Neuronal stem cell (in vitro differentiated cells): ENCODE data around the gene LMF1.

ENCODE experiments used
- DNase-seq: peaks from one replicate; pipeline ENCODE4 v3.0.0-alpha.2; 2013; ENCODE audit warnings: low spot score
- H2AFZ ChIP-seq: one replicate; pipeline ENCODE4 v1.6.1; 2013; ENCODE audit warnings: mild to moderate bottlenecking, low read length, inconsistent platforms
- H2AK5ac ChIP-seq: 2 replicates; pipeline ENCODE4 v1.6.1; 2013; ENCODE audit warnings: low read depth, mild to moderate bottlenecking, inconsistent platforms, low read length, moderate library complexity, mixed read lengths
- H2BK120ac ChIP-seq: 2 replicates; pipeline ENCODE4 v1.6.1; 2013; ENCODE audit warnings: low read depth, mild to moderate bottlenecking, inconsistent platforms, low read length, moderate library complexity, mixed read lengths
- H2BK12ac ChIP-seq: one replicate; pipeline ENCODE4 v1.6.1; 2013; ENCODE audit warnings: low read length, inconsistent platforms
- H2BK15ac ChIP-seq: 2 replicates; pipeline ENCODE4 v1.6.1; 2013; ENCODE audit warnings: mild to moderate bottlenecking, low read length, inconsistent platforms, mixed read lengths
- H2BK5ac ChIP-seq: one replicate; pipeline ENCODE4 v1.6.1; 2013; ENCODE audit warnings: inconsistent platforms, mild to moderate bottlenecking, low read length, moderate library complexity
- H3K14ac ChIP-seq: one replicate; pipeline ENCODE4 v1.6.1; 2013; ENCODE audit warnings: low read length, inconsistent platforms
- H3K18ac ChIP-seq: 2 replicates; pipeline ENCODE4 v1.6.1; 2013; ENCODE audit warnings: low read length, inconsistent platforms
- H3K23ac ChIP-seq: 2 replicates; pipeline ENCODE4 v1.6.1; 2013; ENCODE audit warnings: low read depth, mild to moderate bottlenecking, mixed read lengths, low read length, inconsistent platforms; ENCODE audit not compliant: poor library complexity
- H3K27ac ChIP-seq: replicated peaks from 3 replicates; pipeline ENCODE4 v1.5.1; 2013; ENCODE audit warnings: low read length, inconsistent platforms
- H3K27me3 ChIP-seq, 3 experiments: 2 replicates each; pipeline ENCODE4 v1.6.1; 2013; ENCODE audit warnings: low read length in 3 of 3, mild to moderate bottlenecking in 2 of 3, inconsistent platforms in 1 of 3, low read depth in 1 of 3, mixed read lengths in 1 of 3, moderate library complexity in 1 of 3; ENCODE audit not compliant: control insufficient read depth in 3 of 3, insufficient read depth in 3 of 3
- H3K36me3 ChIP-seq, 2 donors: replicated peaks in 1 of 2; 2 replicates each; pipeline ENCODE4 v1.6.1; 2013; ENCODE audit warnings: low read length in 2 of 2; ENCODE audit not compliant: control insufficient read depth in 2 of 2, insufficient read depth in 2 of 2
- H3K4ac ChIP-seq: 2 replicates; pipeline ENCODE4 v1.6.1; 2013; ENCODE audit warnings: inconsistent platforms, mild to moderate bottlenecking, low read length, moderate library complexity
- H3K4me1 ChIP-seq, 2 donors: 1 replicate in 1 of 2; 2 replicates in 1 of 2; pipeline ENCODE4 v1.6.1; 2013; ENCODE audit warnings: low read length in 2 of 2, low read depth in 1 of 2; ENCODE audit not compliant: control insufficient read depth in 2 of 2, insufficient read depth in 1 of 2
- H3K4me2 ChIP-seq: one replicate; pipeline ENCODE4 v1.6.1; 2013; ENCODE audit warnings: mild to moderate bottlenecking, low read length, inconsistent platforms; ENCODE audit not compliant: insufficient read depth, poor library complexity, severe bottlenecking
- H3K4me3 ChIP-seq, 2 donors: 2 replicates each; pipeline ENCODE4 v1.5.1; 2013; ENCODE audit warnings: low read length in 2 of 2, mild to moderate bottlenecking in 2 of 2, inconsistent platforms in 1 of 2, moderate library complexity in 1 of 2
- H3K79me1 ChIP-seq: one replicate; pipeline ENCODE4 v1.6.1; 2013; ENCODE audit warnings: low read depth, mild to moderate bottlenecking, inconsistent platforms, low read length, moderate library complexity
- H3K9ac ChIP-seq: one replicate; pipeline ENCODE4 v1.6.1; 2013; ENCODE audit warnings: mild to moderate bottlenecking, low read depth, low read length, inconsistent platforms; ENCODE audit not compliant: poor library complexity
- H3K9me3 ChIP-seq, 2 donors: replicated peaks in 1 of 2; 2 replicates each; pipeline versions ENCODE3 to v1.6.1; 2013; ENCODE audit warnings: low read length in 2 of 2, mild to moderate bottlenecking in 2 of 2, inconsistent platforms in 1 of 2, low read depth in 1 of 2, mixed read lengths in 1 of 2, moderate library complexity in 1 of 2; ENCODE audit not compliant: control insufficient read depth in 2 of 2, insufficient read depth in 1 of 2
- H4K8ac ChIP-seq: one replicate; pipeline ENCODE4 v1.6.1; 2013; ENCODE audit warnings: low read depth, mild to moderate bottlenecking, inconsistent platforms, low read length, moderate library complexity
- H4K91ac ChIP-seq: one replicate; pipeline ENCODE4 v1.6.1; 2013; ENCODE audit warnings: low read length, low read depth, mild to moderate bottlenecking, inconsistent platforms; ENCODE audit not compliant: poor library complexity
- WGBS, 2 donors: extraction: QIAGEN DNeasy Blood & Tissue Kit; methylation state at CpG; one replicate each; pipeline ENCODE4 v1.1.7; 2013; ENCODE audit warnings: missing lambda C conversion rate in 2 of 2, mixed read lengths in 1 of 2; ENCODE audit not compliant: insufficient read length in 2 of 2, insufficient replicate concordance in 1 of 2; ENCODE audit errors: extremely low coverage in 2 of 2; 5-methylcytosine and 5-hydroxymethylcytosine counted together

Gene LMF1

DNA sequence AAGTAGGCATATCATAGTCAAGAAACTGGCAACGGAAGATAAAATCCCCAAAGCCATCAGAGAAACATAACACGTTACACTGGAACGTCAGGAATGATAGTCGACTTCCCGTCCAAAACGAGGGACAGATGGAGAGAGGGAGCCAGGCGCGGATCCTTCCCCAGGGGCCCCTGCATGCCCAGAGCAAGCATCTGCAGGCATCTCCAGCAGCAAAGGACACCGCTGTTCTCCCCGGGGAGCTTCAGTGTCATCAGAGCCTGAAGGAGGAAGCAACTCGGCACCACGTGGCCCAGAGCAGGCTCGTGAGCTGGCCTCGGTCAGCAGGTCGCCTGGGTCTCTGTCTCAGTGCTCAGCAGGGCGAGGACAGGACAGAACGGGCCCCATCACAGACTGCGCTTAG is 50.1 kb downstream of the LMF1 start:
- Histone ChIP-seq H3K36me3 (peaks cover 0 to under 1% of the 10 kb centered on the region in 2 donors), H3K27me3 (no peaks in the 10 kb centered on the region), H3K23ac (no peak overlapping the region), H3K79me1 (peaks cover 1% of the 10 kb centered on the region), H3K9ac (no peak overlapping the region), H2BK12ac (no peak overlapping the region), H2AFZ (no peak overlapping the region), H3K27ac (no peak overlapping the region), H2BK15ac (no peak overlapping the region), H2AK5ac (no peak overlapping the region), H4K91ac (no peak overlapping the region), H3K4me2 (no peak overlapping the region), H2BK5ac (peak overlapping the region; percentile 29), H4K8ac (no peak overlapping the region), H2BK120ac (no peak overlapping the region), H3K18ac (no peak overlapping the region), H3K9me3 (peaks cover 12 to 25% of the 10 kb centered on the region in 2 donors), H3K4me3 (no peak overlapping the region), H3K14ac (no peak overlapping the region), H3K4me1 (peaks cover 0 to 11% of the 10 kb centered on the region in 2 donors), H3K4ac (no peak overlapping the region)
- WGBS, 2 donors, result no CpG with 5 or more reads among the region's 18 CpGs
- no peak for DNase-seq

DNA sequence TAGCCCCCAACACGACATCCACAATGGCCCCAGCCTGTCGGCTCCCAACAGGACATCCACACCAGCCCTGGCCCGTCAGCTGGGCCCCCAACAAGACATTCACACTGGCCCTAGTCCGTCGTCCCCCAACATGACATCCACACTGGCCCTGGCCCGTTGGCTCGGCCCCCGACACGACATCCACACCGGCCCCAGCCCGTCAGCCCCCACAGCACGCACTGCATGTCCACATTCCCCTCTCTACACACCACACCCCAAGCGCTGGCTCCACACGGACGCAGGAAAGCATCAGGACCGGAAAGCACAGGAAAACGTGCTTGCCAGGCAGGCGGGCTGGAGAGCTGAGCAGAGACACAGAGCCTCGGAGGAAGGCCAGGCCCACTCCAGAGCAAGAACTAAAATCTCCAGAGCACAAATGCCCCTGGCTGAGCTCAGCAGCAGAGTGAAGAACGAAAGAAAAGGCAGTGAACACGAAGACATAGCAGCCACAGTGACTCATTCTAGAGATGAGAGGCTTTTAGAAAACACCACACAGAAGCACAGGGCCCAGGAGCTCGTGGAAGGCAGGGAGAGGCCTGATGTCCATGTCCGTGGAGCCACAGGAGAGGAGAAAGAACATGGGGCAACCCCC is 50.6 kb downstream of the LMF1 start:
- H3K18ac ChIP-seq, result peak overlapping the region; percentile 76
- no peak overlapping the region for H4K91ac ChIP-seq
- peaks cover 1% of the 10 kb centered on the region for H3K79me1 ChIP-seq
- peaks cover 0 to 11% of the 10 kb centered on the region in 2 donors for H3K4me1 ChIP-seq
- no peak for DNase-seq
- H2BK5ac ChIP-seq, result peak overlapping the region; percentile 39
- H3K4me3 ChIP-seq, result no peak overlapping the region
- peak overlapping the region; percentile 76 for H3K23ac ChIP-seq
- H3K14ac ChIP-seq, result peak overlapping the region; percentile 65
- H2AFZ ChIP-seq, result no peak overlapping the region
- no peak overlapping the region for H3K27ac ChIP-seq
- no peaks in the 10 kb centered on the region for H3K36me3 ChIP-seq
- H3K9me3 ChIP-seq, result peaks cover 11 to 23% of the 10 kb centered on the region in 2 donors
- no peak overlapping the region for H2BK120ac ChIP-seq
- H4K8ac ChIP-seq, result no peak overlapping the region
- H3K9ac ChIP-seq, result no peak overlapping the region
- H2BK15ac ChIP-seq, result no peak overlapping the region
- H2BK12ac ChIP-seq, result no peak overlapping the region
- no peak overlapping the region for H3K4me2 ChIP-seq
- H3K27me3 ChIP-seq, result no peaks in the 10 kb centered on the region
- H3K4ac ChIP-seq, result no peak overlapping the region
- peak overlapping the region; percentile 71 for H2AK5ac ChIP-seq
- no CpG with 5 or more reads among the region's 23 CpGs for WGBS, 2 donors

DNA sequence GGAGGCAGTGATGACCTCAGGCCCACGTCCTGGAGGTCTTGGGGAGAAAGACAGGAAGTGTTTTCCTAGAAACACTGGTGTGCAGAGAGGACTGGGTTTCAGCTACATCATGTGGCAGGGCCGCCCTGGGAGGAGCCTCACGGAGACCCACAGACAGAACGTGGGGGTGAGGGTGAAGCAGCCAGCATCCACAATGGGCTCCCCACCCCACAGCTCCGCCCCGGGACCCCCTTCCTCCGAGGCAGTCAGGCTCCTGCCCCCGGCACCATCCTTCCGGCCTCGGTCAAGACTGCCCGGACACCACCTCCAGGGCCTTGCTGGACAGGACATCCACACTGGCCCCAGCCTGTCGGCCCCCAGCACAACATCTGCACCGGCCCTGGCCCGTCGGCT is 51.1 kb downstream of the LMF1 start:
- Histone ChIP-seq H2AK5ac (peak overlapping the region; percentile 71), H3K4me2 (no peak overlapping the region), H3K4me1 (peaks cover 0 to 11% of the 10 kb centered on the region in 2 donors), H4K91ac (no peak overlapping the region), H2BK5ac (peak overlapping the region; percentile 39), H2BK120ac (no peak overlapping the region), H4K8ac (no peak overlapping the region), H3K27ac (no peak overlapping the region), H3K4me3 (no peak overlapping the region), H3K79me1 (peaks cover 1% of the 10 kb centered on the region), H3K14ac (peak overlapping the region; percentile 65), H3K18ac (peak overlapping the region; percentile 48), H2AFZ (no peak overlapping the region), H2BK15ac (no peak overlapping the region), H3K9me3 (peaks cover 11 to 21% of the 10 kb centered on the region in 2 donors), H3K27me3 (no peaks in the 10 kb centered on the region), H3K9ac (no peak overlapping the region), H3K36me3 (no peaks in the 10 kb centered on the region), H3K23ac (peak overlapping the region; percentile 76), H3K4ac (no peak overlapping the region), H2BK12ac (no peak overlapping the region)
- WGBS, 2 donors, result no CpG with 5 or more reads among the region's 15 CpGs
- no peak for DNase-seq

DNA sequence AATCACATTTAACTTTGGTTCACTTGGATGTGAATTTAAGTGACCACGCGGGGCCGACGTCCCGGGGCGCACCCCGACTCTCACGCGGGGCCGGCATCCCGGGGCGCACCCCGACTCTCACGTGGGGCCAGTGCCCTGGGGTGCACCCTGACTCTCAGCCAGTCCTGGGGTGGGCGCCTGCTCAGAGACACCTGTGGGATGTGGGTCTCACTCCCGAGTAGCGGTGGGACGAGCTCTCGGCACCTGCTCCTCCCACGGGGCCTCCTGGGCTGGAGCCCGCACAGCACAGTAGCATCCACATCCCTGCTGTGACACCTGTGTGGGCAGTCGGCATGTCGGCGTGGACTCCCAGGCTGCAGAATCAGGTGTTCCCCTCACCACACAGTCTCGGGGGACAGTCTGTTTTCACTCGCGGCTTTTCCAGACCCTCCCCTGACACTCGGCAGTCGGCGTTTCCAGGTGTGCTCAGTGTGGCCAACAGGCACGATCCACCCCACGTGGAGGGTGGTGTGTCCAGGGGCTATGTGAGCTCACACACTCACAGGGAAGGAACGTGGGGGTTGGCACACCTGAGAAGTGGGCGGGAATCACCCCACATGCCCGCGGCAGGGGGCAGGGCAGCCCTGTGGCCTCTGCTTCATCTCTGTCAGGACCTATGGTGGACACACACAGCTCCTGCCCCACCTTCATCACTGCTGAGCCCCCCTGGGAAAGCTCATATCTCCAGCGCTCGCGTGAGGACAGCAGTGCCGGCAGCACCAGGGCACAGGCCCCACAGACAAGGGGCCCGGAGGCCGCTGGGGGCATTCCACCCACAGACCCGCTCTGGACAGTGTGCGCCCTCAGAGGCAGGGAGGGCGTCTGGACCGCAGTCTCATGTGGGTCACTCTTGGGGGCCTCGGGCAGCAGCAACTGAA is 51.8 kb downstream of the LMF1 start:
- H2AK5ac ChIP-seq, result peak overlapping the region; percentile 75
- no peak overlapping the region for H2BK120ac ChIP-seq
- H3K4me1 ChIP-seq, result peaks cover 0 to 11% of the 10 kb centered on the region in 2 donors
- H2BK15ac ChIP-seq, result no peak overlapping the region
- H2AFZ ChIP-seq, result no peak overlapping the region
- peak overlapping the region; percentile 57 for H3K18ac ChIP-seq
- H3K4me2 ChIP-seq, result no peak overlapping the region
- H3K9ac ChIP-seq, result no peak overlapping the region
- no peak overlapping the region for H4K8ac ChIP-seq
- no peak overlapping the region for H3K4me3 ChIP-seq
- H3K79me1 ChIP-seq, result peaks cover 1% of the 10 kb centered on the region
- DNase-seq, result no peak
- no peak overlapping the region for H4K91ac ChIP-seq
- H3K4ac ChIP-seq, result no peak overlapping the region
- H3K9me3 ChIP-seq, result peaks cover 9 to 17% of the 10 kb centered on the region in 2 donors
- peak overlapping the region; percentile 56 for H3K14ac ChIP-seq
- no CpG with 5 or more reads among the region's 47 CpGs for WGBS, 2 donors
- H2BK12ac ChIP-seq, result no peak overlapping the region
- H3K23ac ChIP-seq, result peak overlapping the region; percentile 89
- H3K27ac ChIP-seq, result no peak overlapping the region
- H3K27me3 ChIP-seq, result no peaks in the 10 kb centered on the region
- peak overlapping the region; percentile 24 for H2BK5ac ChIP-seq
- no peaks in the 10 kb centered on the region for H3K36me3 ChIP-seq
